LNCaP clone FGC (cell line): ENCODE results near the gene HDC.
A peak's percentile ranks its signal among the peaks of the same experiment; 100 is the strongest.

Source experiments
- DNase-seq: peaks from one replicate; pipeline ENCODE4 v3.0.0-alpha.2; 2011; ENCODE audit warnings: low read depth
- H3K4me3 ChIP-seq: 2 replicates; pipeline ENCODE4 v1.5.1; 2011; ENCODE audit warnings: mild to moderate bottlenecking, low read depth, low read length, control low read depth
- CTCF ChIP-seq: IDR thresholded peaks from 2 replicates; pipeline ENCODE4 v1.5.1; 2012; ENCODE audit warnings: mild to moderate bottlenecking; ENCODE audit not compliant: control insufficient read depth, insufficient read depth; ENCODE audit errors: extremely low read depth

HDC gene

GRCh38 chr15:50275091-50275490 is 9.6 kb upstream of the HDC start:
- no peak for DNase-seq
- TF ChIP-seq CTCF: no peak
- no peak overlapping the region for H3K4me3 ChIP-seq

DNA sequence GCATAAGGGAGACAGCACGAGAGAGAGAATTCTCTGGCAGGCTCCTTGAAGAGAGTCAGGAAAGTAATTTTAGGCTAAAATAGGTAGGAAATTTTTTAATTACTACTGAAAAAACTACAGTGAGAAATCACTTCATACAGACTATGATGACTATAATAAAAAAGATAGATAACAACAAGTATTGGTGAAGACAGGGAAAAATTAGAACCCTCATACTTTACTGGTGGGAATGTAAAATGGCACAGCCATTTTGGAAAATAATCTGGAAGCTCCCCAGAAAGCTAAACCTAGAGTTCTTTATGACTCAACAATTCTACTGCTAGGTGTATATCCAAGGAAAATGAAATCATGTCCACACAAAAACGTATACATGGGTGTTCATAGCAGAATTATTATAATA is 2.1 kb upstream of the HDC start:
- no peak overlapping the region for H3K4me3 ChIP-seq
- TF ChIP-seq CTCF: no peak
- DNase-seq: no peak

DNA sequence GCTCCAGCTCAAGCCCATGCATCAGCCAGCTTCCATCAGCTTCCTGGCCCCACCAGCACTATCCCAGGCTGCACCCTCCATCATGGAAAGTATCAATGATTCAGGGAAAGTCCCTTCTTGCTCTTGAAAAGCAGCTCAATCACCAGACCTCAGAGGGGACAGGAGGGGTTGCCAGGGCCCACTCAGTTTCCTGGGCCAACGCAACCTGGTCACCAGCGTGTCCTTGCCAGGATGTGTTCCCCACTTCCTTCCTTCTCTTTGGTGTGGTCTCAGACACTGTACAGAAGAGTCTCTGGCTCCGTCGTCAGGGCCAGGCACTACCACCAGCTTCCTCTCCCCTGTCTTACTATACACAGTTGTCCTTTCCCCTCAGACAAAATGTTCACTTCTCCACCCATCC is 3.0 kb downstream of the HDC start:
- no peak overlapping the region for H3K4me3 ChIP-seq
- TF ChIP-seq CTCF: no peak
- no peak for DNase-seq

DNA sequence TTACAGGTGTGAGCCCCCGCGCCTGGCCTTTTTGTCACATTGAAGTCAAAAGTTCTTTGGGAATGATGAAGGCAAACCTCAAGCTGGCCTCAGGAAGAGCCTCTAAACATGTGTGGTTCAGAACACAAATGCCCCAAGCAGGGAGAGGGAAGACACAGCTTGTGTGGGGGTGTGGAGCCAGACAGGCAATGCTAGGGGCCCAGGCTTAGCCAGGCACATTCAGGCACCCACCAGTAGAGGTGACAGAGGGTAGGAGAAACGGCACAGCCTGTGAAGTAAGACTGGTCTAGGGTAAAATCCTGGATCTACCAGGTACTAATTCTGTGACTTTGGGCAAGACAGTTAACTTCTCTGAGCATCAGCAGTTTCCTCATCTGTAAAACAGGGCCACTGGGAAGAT is 3.5 kb downstream of the HDC start:
- no peak for TF ChIP-seq CTCF
- no peak for DNase-seq
- no peak overlapping the region for H3K4me3 ChIP-seq

DNA sequence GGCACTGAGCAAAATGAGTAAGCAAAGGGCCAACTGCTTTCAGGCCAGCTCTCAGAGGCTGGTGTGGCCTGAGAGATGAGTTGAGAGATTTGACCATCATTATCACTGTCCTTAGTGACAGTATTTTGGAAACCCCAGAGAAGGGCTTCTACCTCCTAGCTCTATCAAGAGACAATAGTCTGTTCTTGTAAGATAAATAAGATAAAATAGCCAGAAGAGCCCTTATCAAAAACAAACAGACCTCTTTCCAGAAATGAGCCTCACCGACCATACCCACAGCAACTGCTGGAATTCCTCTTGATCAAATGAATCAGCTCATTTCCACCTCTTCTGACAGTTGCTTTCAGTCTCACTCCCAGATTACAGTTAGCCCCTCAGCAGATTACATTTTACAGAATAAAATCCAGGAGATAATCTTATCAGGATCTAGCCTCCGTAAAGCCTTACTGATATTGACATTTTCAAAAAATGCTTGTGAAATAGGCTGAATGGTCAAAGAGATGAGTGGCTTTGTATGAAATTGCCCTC is 4.5 kb downstream of the HDC start:
- no peak for TF ChIP-seq CTCF
- no peak for DNase-seq
- H3K4me3 ChIP-seq: no peak overlapping the region

- no peak for TF ChIP-seq CTCF
- H3K4me3 ChIP-seq: no peak overlapping the region
- no peak for DNase-seq
Observed at GRCh38 chr15:50259276-50259675, 6.2 kb downstream of the HDC start.

- H3K4me3 ChIP-seq: no peak overlapping the region
- no peak for TF ChIP-seq CTCF
- peak; percentile 65 for DNase-seq
Observed at GRCh38 chr15:50257924-50258323, 7.6 kb downstream of the HDC start.
